Tibial nerve (tissue), 4 donors: ENCODE measurements around the gene COL4A2. TPM values are rescaled to one million over a fixed set of nuclear protein-coding genes. Genes with fewer than 3 reads are reported as not detected.

Experiments
- DNase-seq, 2 donors: peaks; one replicate each; pipeline ENCODE4 v3.0.0-alpha.2; 2019; ENCODE audit warnings: low spot score in 2 of 2
- H3K27ac ChIP-seq, 4 donors: fragments of 200-600 bp; sonication (generic) in 3 of 4; one replicate each; pipeline ENCODE4 v1.5.1; 2017 to 2019; ENCODE audit warnings: mild to moderate bottlenecking in 1 of 4
- H3K27me3 ChIP-seq, 2 donors: fragments of 200-600 bp; sonication (generic) in 1 of 2; one replicate each; pipeline versions ENCODE4 v1.5.1 to v1.6.0; 2017 to 2019
- H3K36me3 ChIP-seq, 3 donors: fragments of 200-600 bp; sonication (generic); one replicate each; pipeline ENCODE4 v1.5.1; 2018 to 2019
- H3K4me1 ChIP-seq, 4 donors: fragments of 200-600 bp; sonication (generic) in 3 of 4; one replicate each; pipeline ENCODE4 v1.5.1; 2017 to 2019
- H3K4me3 ChIP-seq, 4 donors: fragments of 200-600 bp; sonication (generic) in 3 of 4; one replicate each; pipeline ENCODE4 v1.5.1; 2017 to 2019; ENCODE audit warnings: mild to moderate bottlenecking in 1 of 4, moderate library complexity in 1 of 4
- H3K9me3 ChIP-seq, 4 donors: fragments of 200-600 bp; sonication (generic) in 3 of 4; one replicate each; pipeline ENCODE4 v1.5.1; 2017 to 2019
- CTCF ChIP-seq, 5 experiments: fragments of 200-600 bp in 3 of 5; fragments of 450-650 bp in 2 of 5; sonication (generic) in 3 of 5; IDR thresholded peaks; one replicate each; pipeline ENCODE4 v1.5.1; 2016 to 2019; ENCODE audit warnings: antibody characterized with exemption in 5 of 5, mild to moderate bottlenecking in 3 of 5, moderate library complexity in 2 of 5
- EP300 ChIP-seq, 2 donors: sonication (generic); formaldehyde crosslinking; IDR thresholded peaks; one replicate each; pipeline ENCODE4 v1.6.1; 2017; ENCODE audit warnings: antibody characterized with exemption in 2 of 2, mild to moderate bottlenecking in 1 of 2
- POLR2A ChIP-seq, 2 donors: fragments of 450-650 bp; IDR thresholded peaks; one replicate each; pipeline ENCODE4 v1.6.1; 2017; ENCODE audit warnings: antibody characterized with exemption in 2 of 2, mild to moderate bottlenecking in 2 of 2, moderate library complexity in 2 of 2
- WGBS, 2 donors: methylation state at CpG; one replicate each; pipeline ENCODE4 v1.1.5; 2018; 5-methylcytosine and 5-hydroxymethylcytosine counted together
- total RNA-seq, 4 donors: library from RNA; depleted of rRNA; stranded (reverse); fragments of >200 nt; gene quantifications; one replicate each; pipeline ENCODE4 v1.1.0, GENCODE V29; 2016

COL4A2 gene
- total RNA-seq, 4 donors from 2014 or later, result 576 to 821 (median 658) TPM

GRCh38 chr13:110330491-110331011 is 23.5 kb downstream of the COL4A2 start:
- TF ChIP-seq CTCF (IDR thresholded peaks at IDR 0.05) (no peak), POLR2A (IDR thresholded peaks at IDR 0.05) (no peak), EP300 (IDR thresholded peaks at IDR 0.05) (no peak)
- Histone ChIP-seq H3K36me3 (peaks cover 0 to 13% (median 0%) of the 10 kb centered on the region in 3 donors), H3K27me3 (no peaks in the 10 kb centered on the region), H3K4me3 (peak overlapping the region in 2 of 4 donors; percentile 11 to 12), H3K9me3 (no peaks in the 10 kb centered on the region), H3K4me1 (peaks cover 0 to 96% (median 34%) of the 10 kb centered on the region in 4 donors), H3K27ac (peak overlapping the region in 3 of 4 donors; percentile 62 to 84 (median 79))
- DNase-seq, result no peak
- 77 to 85% methylated on average over 11 of the region's 11 CpGs for WGBS, 2 donors

GRCh38 chr13:110331362-110331761 is 24.3 kb downstream of the COL4A2 start:
- TF ChIP-seq EP300 (IDR thresholded peaks at IDR 0.05) (peak in 1 of 2 donors; percentile 37), POLR2A (IDR thresholded peaks at IDR 0.05) (no peak)
- peaks cover 0 to 96% (median 35%) of the 10 kb centered on the region in 4 donors for H3K4me1 ChIP-seq
- no peak for DNase-seq
- peak overlapping the region in 3 of 4 donors; percentile 24 to 84 (median 79) for H3K27ac ChIP-seq
- H3K9me3 ChIP-seq, result no peaks in the 10 kb centered on the region
- H3K27me3 ChIP-seq, result no peaks in the 10 kb centered on the region
- peaks cover 0 to 13% (median 0%) of the 10 kb centered on the region in 3 donors for H3K36me3 ChIP-seq
- H3K4me3 ChIP-seq, result no peak overlapping the region
- 46 to 52% methylated on average over 11 of the region's 11 CpGs for WGBS, 2 donors

- 58 to 67% methylated on average over 2 of the region's 2 CpGs for WGBS, 2 donors
- peak overlapping the region in 1 of 4 donors; percentile 2 for H3K27ac ChIP-seq
- H3K36me3 ChIP-seq, result peaks cover 0 to 13% (median 0%) of the 10 kb centered on the region in 3 donors
- H3K4me1 ChIP-seq, result peaks cover 0 to 96% (median 41%) of the 10 kb centered on the region in 4 donors
- no peak for DNase-seq
- TF ChIP-seq CTCF (IDR thresholded peaks at IDR 0.05) (no peak), POLR2A (IDR thresholded peaks at IDR 0.05) (no peak), EP300 (IDR thresholded peaks at IDR 0.05) (no peak)
- H3K4me3 ChIP-seq, result no peak overlapping the region
- no peaks in the 10 kb centered on the region for H3K27me3 ChIP-seq
- no peaks in the 10 kb centered on the region for H3K9me3 ChIP-seq
Measured at GRCh38 chr13:110332750-110333149, 25.7 kb downstream of the COL4A2 start.

GRCh38 chr13:110333837-110334236 is 26.8 kb downstream of the COL4A2 start:
- H3K9me3 ChIP-seq, result no peaks in the 10 kb centered on the region
- TF ChIP-seq POLR2A (IDR thresholded peaks at IDR 0.05) (no peak), EP300 (IDR thresholded peaks at IDR 0.05) (no peak), CTCF (IDR thresholded peaks at IDR 0.05) (no peak)
- H3K27ac ChIP-seq, result peak overlapping the region in 1 of 4 donors; percentile 20
- no peak for DNase-seq
- no peaks in the 10 kb centered on the region for H3K27me3 ChIP-seq
- peaks cover 3 to 96% (median 46%) of the 10 kb centered on the region in 4 donors for H3K4me1 ChIP-seq
- no peak overlapping the region for H3K4me3 ChIP-seq
- peaks cover 0 to 13% (median 0%) of the 10 kb centered on the region in 3 donors for H3K36me3 ChIP-seq
- 84 to 86% methylated on average over 12 of the region's 12 CpGs for WGBS, 2 donors

- H3K4me3 ChIP-seq, result no peak overlapping the region
- DNase-seq, result no peak
- H3K4me1 ChIP-seq, result peaks cover 3 to 97% (median 50%) of the 10 kb centered on the region in 4 donors
- TF ChIP-seq POLR2A (IDR thresholded peaks at IDR 0.05) (no peak), CTCF (IDR thresholded peaks at IDR 0.05) (no peak), EP300 (IDR thresholded peaks at IDR 0.05) (no peak)
- H3K9me3 ChIP-seq, result no peaks in the 10 kb centered on the region
- 63 to 69% methylated on average over 8 of the region's 8 CpGs for WGBS, 2 donors
- H3K27me3 ChIP-seq, result no peaks in the 10 kb centered on the region
- H3K27ac ChIP-seq, result peak overlapping the region in 1 of 4 donors; percentile 20
- H3K36me3 ChIP-seq, result peaks cover 0 to 11% (median 0%) of the 10 kb centered on the region in 3 donors
Measured at GRCh38 chr13:110334256-110334655, 27.2 kb downstream of the COL4A2 start.
